LHCN-M2 (cell line): Measurements from ENCODE around the gene SP9. TPM values are rescaled to one million over a fixed set of nuclear protein-coding genes. Genes with fewer than 3 reads are reported as not detected.

ENCODE experiments used
- DNase-seq: peaks from one replicate; pipeline ENCODE4 v3.0.0-alpha.2; 2012; ENCODE audit warnings: low read depth
- total RNA-seq: library from RNA; depleted of rRNA; stranded (reverse); fragments of >200 nt; gene quantifications from 2 replicates; pipeline ENCODE4 v1.2.3, GENCODE V29; 2014

SP9 gene
- total RNA-seq, 1 experiment from 2014 or later, result 0.06 TPM

DNA sequence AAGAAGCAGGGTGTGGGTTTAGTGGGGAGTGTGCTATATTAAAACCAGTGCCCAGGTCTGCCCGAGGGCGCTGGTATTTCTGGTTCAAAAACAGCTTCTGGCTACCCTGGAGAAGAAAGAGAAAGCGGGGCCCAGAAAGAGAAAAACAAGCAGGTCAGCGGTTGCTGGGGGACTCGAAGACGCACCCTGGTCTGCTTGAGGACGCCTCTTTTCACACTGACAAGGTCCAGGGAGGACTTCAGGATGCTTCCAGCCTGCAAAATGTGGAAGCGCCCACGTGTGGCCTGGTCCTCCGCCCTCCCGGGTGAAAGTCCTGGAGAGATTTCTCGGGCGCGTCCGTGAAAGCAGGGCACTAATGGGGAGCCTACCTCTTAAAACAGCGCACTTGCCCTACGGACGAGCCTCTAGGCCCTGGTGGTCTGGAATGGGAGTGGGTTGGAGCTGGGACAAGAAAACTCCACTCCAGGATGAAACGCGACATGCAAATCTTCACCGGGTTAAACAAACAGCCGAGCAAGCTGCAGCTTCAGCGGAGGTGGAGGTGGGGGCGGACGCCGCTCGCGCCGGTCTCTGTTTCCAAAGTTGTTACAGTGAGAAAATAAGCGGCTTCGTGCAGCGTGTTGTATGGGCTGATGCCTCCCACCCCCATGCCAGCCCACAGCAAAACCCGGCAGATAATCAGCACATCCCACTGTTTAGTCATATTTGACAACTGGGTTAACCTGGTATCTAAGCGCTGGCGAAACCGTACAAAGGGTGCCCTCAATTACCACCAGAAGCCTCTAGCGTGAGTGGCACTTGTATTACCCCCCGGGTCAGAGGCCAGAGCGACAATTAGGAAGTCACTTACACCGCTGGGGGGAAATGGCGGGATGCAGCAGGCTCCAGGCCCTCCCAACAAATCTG lies 1.1 kb upstream of the SP9 start:
- no peak for DNase-seq

DNA sequence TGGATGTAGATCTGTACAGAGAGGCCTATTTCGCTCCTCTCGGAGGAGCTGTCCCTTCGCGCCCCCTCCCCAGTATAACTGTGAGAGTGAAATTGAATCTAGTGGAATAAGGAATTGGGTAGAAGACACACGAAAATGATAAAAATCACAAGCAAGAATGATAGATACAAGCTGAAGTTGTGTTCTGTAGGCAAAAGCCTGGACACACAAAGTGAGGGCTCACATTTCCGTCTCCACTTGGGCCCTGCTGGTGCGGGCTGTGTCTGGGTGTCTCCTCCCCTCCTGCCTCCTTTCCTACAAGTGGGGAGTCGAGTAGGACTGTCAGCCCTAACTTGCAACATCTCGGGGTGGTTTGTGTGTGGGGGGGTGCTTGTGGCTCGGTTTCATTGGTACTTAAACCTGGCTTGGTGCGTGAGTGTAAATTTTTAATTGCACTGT lies 457 bp upstream of the SP9 start:
- no peak for DNase-seq

DNA sequence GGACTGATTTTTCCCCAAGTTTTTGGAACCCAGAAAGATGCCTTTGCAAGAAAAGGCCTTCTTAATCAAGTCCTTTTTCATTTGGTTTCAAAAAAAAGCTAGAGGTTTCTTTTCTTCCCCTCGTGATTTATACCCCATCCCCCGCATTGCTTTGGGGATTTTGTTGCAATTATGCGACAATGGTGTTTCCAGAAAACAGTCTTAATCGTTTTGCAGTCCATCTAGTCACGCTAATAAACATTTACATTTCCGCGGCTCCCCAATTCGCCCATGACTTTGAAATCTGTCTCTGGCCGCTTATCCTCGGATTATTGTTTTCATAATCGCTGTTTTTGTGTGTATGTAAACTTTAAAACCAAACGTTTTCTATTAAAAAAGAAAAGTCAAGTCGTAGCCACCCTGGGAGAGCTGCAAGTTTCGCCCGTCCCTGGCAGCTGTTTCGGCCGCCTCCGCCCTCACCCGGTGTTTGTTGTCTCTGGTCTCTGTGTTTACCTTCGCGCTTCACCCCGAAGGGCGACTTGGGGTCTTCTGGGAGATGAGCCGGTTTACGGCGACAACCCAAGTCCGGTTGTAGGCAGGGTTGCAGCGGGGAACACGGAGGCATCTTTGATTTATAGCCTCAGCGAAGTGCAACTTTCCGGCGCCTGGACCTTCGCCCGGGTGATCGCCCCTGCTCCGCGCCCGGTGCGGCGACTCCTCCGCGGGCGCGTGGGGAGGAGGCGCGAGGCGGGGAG lies 667 bp downstream of the SP9 start:
- no peak for DNase-seq

DNA sequence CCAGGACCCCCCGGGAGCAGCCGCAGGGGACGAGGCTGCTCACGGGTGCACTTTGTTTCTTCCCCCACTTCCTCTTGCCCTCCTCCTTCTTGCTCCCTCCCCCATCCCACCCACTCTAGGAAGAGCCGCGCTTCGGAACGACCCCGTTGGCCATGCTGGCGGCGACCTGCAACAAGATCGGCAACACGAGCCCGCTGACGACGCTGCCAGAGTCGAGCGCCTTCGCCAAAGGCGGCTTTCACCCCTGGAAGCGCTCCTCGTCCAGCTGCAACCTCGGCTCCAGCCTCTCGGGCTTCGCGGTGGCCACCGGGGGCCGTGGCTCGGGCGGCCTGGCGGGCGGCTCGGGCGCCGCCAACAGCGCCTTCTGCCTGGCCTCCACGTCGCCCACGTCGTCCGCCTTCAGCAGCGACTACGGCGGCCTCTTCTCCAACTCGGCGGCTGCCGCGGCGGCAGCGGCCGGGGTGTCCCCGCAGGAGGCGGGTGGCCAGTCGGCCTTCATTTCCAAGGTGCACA lies 1.3 kb downstream of the SP9 start:
- peak; percentile 27 for DNase-seq

DNA sequence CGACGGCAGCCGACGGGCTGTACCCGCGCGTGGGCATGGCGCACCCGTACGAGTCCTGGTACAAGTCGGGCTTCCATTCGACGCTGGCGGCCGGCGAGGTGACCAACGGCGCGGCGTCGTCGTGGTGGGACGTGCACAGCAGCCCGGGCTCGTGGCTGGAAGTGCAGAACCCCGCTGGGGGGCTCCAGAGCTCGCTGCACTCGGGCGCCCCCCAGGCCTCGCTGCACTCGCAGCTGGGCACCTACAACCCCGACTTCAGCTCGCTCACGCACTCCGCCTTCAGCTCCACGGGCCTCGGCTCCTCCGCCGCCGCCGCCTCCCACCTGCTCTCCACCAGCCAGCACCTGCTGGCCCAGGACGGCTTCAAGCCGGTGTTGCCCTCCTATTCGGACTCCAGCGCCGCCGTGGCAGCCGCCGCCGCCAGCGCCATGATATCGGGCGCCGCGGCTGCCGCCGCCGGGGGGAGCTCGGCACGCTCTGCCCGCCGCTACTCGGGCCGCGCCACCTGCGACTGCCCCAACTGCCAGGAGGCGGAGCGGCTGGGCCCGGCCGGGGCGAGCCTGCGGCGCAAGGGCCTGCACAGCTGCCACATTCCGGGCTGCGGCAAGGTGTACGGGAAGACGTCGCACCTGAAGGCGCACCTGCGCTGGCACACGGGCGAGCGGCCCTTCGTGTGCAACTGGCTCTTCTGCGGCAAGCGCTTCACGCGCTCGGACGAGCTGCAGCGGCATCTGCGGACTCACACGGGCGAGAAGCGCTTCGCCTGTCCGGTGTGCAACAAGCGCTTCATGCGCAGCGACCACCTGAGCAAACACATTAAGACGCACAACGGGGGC lies 2.0 kb downstream of the SP9 start:
- DNase-seq, result peak; percentile 20

DNA sequence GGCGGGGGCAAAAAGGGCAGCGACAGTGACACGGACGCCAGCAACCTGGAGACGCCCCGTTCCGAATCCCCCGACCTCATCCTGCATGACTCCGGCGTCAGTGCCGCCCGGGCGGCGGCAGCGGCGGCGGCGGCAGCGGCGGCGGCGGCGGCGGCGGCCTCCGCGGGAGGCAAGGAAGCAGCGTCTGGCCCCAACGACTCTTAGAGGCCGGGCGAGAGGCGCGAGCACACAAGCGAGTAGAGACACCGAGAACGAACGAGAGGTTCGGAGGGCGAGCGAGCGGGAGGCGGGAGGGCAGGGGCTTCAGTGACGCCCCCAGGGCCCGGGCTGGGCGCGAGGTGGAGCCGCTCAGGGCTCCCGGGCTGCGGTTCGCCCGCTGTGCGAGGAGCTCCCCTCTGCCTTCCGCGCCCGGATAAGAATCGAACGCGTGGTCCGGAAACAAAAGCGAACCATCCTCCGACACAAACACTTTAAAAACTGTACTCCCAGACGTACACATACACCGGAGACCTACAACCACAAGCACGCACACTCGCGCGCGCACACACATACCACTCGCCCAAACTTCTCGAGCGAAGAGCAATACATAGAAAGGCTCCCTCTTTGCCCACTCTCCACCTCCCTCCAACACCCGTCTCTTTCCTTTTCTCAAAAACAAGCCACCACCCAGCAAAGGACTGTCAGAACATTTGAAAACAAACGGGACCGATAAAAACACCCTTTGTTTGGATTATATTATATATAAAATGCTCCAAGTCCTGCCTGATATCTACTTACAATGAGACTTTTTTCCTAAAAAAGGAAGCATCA lies 2.8 kb downstream of the SP9 start:
- DNase-seq, result no peak

DNA sequence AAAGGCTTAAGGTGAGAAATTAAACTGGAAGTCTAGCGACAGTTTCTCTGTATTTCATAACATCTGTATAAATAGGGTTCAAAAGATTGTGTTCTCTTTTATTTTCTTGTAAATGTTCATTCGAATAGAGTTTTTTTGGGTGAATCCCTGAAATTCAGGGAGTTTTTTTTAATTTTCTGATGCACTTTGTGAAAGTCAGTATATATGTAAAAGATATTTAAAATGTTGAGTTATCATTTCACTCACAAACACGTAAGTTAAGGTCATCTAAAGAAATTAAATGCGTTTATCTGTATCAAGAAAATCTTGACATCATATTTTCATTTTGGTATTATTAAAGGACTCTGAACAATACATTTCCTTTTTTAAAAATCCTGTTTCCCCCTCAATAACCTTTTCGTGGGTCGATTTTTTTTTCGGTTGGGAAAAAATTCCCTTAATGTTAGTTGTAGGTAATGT lies 3.4 kb downstream of the SP9 start:
- no peak for DNase-seq

DNA sequence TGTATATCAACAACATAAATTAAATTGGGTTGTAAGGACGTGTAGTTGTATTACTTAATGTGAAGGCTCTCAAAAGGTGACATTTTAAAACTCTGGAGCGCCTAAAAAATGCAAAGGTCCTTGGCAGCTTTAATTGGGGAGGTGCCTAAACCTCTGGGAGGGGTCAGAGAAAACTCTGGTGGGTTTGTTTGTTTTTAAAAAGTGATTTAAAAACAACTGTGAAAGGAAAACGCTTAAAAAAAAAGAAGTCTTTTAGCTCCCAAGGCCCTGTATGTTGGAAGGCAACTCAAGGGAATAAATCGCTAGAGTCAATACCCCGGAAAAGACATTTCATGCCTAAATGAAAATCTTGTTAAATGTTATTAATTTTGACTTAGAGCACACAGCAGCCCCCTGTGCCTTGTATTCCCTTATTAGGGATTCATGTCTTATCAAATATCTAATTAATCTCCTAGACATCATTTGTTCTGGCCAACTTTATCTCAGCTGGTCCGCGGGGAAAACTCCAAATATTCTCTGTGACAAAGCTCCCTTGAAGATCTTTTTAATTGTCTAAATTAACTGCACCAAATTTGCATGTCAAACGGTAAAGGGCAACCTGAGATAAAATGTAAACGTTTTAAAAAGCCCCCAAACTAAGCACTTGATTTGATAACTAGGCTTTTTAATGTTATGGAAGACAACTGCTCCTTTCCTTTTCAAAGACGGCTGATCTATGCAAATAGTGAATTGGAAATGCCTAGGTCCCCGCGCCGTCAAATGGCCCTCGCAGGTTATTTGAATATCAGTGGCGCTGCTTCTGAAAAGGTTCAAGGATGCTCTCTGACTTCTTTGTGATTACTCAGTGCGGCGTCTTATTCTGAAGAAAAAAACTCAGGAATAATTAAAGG lies 4.2 kb downstream of the SP9 start:
- no peak for DNase-seq

DNA sequence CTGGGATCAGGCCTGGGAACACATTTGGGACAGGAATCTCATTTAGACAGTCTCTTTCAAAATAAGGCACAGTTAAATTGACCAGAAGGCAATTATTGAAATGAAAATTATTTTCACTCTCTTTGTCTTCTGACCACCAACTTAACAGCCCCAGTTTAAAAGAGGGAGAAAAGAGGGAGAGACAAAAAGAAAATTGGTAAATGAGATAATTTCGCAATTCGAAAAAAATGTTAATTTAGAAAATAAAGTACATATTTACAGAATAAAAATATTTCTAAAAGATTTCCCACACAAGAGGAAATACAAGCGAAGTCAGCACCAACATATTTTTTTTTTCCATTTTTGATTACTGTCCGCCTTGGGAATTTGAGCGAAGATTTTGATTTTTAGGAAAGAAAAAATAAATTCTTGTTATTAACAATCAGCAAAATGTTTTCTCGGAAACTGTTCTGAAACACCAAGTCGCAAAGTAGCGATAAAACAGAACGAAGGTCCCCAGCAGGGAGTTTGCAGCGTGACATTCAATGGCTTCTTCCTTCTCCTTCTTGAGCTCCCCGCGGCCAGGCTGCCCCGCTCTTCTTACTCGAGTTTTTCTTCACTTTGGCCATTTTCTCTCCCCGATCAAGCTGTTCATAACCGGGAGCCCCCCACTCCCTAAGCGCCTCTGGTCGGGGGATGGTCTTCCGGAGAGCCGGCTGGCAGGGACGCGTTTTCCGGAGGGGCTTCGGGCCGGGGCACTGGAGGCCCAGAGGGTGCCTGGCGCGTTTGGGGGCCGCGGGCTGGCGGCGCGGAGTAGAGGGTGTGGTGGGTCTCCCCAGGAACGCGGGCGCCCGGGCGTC lies 5.0 kb downstream of the SP9 start:
- no peak for DNase-seq

DNA sequence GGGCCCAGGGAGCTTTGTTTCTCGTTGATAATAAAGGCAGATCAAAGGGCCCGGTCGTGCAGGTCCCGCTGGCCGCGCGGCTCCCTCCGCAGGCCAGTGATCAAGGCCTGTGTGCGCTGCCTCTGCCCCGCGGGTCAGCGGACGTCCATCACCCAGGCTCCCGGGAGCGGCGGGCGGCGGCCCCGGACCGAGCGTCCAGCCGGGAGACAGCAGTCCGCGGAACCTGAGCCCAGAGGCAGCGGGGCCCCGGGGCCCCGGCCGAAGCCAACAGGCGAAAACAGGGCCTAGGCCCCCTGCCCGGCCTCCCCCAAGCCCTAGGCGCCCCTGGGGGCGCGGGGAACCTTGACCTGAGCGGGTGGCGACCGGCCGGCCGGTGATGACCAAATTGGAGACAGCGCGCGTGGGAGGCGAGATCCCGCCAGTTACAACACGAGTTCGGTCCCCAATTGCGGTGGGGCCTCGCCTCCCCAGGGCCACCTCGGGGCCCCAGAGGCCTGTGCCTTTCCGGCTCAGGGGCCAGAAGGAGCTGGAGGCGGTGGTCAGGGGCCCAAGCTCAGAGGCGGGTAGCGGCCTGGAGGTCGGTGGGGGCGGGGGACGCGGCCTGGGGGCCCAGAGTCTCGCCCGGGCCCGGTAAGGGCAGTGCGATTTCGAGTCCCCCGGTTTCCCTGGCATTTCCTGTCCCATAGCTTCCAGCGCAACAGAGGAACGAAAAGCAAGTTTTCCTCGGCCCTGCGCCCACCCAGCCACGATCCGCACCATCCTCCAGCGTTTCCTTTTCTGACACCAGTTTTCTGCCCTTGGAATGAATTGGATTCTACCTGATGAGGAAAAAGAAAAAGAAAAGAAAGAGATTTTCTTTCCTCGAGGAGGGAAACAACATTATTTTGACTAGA lies 5.9 kb downstream of the SP9 start:
- DNase-seq, result no peak

DNA sequence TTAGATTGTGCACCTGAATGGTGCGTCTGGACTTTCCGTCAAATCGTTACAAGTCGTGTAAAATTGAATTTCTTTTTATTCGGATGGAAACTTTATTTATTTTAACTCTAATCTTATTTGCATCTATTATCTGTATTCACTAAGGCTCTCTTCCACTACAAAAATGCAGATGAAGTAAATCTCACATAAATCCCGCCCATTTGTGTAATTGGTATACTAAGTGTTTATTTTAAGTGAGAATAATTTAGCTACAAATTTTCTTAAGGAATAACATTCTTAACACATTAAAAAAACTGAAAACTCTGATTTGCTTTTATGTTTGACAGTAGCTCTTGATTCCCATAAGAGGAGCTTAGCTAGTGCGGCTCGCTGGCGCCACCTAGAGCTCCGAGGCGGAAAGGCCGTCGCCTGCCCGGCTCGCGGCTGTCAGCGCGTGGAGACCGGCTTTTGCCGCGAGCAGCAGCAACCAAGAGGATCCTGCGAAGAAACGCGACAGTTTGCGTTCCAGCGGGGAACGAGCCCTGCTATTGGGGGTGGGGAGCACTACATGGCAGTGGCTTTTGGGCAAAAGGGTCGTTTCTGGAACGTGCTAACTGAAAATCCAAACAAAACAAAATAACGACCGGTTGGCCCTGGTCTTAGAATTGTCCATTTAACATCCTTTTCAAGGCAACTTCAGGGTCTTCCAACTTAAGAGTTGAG lies 6.7 kb downstream of the SP9 start:
- DNase-seq, result peak; percentile 69

DNA sequence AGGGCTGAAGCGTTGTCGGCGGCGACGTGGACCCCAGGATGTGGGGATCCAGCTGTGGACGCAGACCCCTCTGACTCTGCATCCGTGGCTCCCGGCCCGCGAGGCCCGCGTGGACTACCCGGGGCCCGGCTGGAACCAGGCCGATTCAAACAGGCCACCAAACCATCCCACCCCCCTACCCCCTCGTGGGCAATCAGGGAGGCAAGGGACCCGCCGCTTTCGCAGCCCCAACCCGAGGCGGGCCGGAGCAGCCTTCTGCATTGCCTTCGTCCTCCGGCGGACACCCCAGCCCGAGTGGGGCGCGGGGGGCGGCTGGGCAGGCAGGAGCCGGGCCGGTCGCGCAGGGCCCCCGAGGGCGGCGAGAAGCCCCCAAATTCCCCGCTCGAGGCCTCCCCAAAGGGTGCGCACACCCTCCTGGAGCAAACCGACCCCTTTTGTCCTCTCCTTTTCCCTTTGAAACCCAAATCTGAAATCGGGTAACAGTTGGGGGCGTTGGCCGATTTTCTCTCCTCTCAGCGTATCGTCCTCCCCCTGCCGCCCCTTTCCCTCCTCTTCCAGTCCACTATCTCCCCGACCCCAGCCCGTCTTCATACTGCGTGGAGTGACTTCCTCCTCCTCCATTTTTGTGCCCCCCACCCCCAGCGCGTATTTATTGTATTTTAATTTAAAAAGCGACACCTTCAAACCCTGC lies 7.4 kb downstream of the SP9 start:
- DNase-seq, result no peak

DNA sequence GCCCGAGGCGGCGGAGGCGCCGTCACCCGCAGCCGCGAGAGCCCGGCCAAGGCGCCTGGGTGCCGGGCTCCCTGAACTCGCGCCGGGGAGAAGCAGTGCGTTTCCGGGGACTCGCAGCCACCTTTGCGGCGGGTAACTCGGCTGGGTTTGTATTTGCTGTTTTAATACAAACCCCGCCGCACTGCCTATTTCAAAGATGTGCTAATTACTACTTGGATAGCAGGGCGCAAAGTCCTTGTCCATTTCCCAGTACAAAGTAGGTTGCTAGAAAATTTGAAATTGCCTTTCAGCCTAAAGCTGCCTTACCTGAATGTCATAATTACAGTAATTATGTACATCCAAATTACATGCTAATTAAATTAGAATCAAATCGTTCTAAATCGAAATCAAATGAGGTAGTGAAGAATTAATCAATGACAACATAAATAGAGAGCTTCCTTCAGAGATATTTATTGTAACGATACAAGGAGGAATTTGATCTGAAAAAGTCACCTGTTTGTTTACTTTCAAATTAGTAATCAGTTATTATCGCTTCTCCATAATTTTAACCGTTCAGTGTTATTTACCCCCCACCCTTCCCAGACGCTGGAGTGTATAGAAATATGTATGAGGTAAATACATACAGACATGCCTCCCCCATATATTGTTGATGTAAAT lies 8.1 kb downstream of the SP9 start:
- DNase-seq, result no peak

DNA sequence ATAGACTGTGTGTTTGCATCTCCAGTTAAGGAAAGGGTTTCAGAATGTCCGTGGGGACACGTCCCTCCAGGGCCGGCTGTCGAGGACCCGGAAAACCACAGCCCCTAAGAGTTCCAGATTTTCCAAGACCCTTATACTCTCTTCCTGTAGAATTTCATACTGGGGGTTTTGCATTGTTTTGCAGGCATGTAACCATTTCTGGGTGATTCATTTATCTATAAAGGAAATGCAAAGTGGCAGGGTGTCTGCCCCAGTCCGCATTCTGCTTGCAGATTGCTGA lies 8.5 kb downstream of the SP9 start:
- DNase-seq, result no peak

DNA sequence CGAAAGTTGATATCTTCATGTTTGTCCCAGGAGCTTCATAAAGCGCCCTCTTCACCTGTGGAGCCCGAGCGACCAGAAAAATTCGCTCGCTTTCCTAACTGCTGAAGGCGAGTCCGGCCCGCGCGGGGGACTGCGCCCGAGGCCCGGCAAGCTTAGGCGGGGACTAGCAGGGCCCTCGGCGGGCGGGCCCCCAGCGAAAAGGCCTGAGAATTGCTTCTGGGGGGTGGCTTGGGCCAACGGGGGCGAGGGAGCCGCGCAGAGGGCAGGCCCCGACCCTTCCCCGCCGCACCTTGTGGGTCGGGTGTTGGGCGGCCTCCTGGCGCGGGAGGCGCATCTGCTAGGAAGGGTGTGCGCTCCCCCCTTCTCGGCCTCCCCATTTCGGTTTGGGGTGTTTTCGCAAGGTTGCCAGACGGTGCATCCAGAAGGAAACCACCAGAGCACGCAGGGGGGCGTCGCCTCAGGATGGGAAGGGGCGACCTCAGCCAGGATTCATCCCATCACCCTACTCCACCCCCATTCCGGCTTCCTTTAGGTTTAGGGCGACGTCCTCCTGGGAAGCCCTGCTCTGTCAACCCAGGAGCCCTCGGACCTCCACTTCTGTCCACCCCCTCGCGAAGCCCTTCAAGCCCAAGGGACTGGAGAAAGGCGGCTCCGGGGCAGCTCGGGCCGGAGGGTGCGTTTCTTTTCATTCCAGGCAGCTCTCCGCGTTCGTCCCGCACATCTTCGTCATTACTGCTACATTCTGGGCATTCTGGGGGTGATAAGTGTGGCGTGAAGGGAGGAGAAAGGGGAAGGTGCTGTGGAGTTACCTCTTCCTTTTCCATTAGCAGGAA lies 9.1 kb downstream of the SP9 start:
- no peak for DNase-seq
